M059J (cell line): ENCODE data around the gene ZNF385B. TPM values are rescaled to one million over a fixed set of nuclear protein-coding genes. Genes with fewer than 3 reads are reported as not detected.

Experiments
- DNase-seq: peaks from one replicate; pipeline ENCODE4 v3.0.0-alpha.2; 2012; ENCODE audit warnings: low read depth
- total RNA-seq: library from RNA; depleted of rRNA; stranded (reverse); fragments of >200 nt; shearing (Covaris generic); gene quantifications from 2 replicates; pipeline ENCODE4 v1.2.3, GENCODE V29; 2014

Gene ZNF385B
- total RNA-seq, 1 experiment from 2014 or later: 2.4 TPM

GRCh38 chr2:179856205-179856604, 5.2 kb downstream of the ZNF385B start:
- no peak for DNase-seq

- no peak for DNase-seq
Observed at GRCh38 chr2:179855673-179856072, 5.7 kb downstream of the ZNF385B start.

GRCh38 chr2:179854891-179855290, 6.5 kb downstream of the ZNF385B start:
- DNase-seq: no peak

DNA sequence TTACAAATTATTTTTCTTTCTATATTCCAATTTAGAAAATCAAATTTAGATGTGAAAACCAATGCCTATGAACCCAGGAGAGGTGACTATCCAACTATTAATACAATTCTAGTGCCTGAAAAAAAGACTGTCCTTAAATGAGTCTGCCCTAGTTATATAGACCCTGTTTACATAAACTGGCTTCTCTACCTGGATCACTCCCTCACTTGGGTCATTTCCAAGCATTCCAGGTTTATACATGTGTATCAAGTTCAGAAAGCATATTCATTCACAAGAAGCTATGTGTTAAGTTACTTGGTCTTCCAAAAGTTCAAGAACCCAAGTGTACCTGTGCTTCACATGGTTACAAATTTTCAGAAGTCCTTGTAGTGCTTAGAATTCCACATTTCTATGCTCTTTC, 8.3 kb downstream of the ZNF385B start:
- DNase-seq: no peak

DNA sequence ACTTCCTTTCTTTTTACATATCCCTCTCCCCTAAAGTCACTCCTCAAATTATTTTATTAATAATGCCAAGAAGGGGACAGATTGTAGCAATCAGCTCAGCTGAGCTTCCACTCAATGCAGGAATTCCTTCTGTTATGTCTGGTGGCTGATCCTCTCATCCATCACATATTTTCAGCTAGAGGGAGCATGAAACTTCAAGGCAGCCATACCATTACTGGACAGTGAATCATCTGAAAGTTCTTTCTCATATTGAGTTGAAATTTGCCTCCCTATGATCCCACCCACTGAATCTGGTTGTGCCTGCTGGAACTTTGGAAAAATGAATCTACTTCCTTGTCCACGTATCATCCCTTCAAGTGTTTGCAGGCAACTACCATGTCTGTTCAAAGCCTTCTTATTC, 11.2 kb downstream of the ZNF385B start:
- DNase-seq: peak; percentile 27

DNA sequence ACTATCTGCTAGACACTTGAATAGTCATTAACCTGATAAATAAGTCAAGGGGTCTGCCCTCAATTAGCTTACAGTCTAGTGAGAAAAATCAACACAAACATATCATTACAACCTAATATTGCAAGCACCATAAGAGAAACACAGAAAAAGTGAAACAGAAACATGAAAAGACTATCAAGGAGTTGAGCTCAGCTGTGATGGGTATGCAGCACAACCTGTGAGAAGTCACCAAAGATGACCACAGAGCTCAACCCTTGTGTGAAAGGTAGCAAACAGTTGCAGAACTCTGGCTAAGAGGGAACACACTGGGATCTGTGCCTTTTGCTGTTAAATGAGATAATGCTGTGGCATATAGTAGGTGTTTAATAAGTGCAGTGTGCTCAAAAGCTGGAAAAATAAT, 11.7 kb downstream of the ZNF385B start:
- DNase-seq: no peak

DNA sequence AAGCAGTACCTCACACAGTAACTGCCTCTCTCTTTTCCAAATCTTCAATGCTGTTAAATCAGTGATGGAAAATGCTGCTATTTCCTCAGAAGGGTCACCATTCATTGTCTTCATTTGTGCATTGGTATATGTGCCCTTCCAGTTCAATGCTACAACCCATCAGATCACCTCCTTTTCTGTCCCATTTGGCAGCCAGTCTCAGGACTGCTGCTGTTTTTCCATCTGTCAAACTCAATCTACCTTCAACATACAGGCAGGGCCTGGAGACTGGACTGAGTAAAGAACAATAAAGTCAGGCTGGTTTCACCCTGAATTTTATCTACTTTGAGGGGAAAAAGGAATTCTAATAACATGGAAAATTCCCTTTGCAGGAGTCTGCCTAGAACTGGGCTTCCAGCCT, 17.9 kb downstream of the ZNF385B start:
- no peak for DNase-seq

DNA sequence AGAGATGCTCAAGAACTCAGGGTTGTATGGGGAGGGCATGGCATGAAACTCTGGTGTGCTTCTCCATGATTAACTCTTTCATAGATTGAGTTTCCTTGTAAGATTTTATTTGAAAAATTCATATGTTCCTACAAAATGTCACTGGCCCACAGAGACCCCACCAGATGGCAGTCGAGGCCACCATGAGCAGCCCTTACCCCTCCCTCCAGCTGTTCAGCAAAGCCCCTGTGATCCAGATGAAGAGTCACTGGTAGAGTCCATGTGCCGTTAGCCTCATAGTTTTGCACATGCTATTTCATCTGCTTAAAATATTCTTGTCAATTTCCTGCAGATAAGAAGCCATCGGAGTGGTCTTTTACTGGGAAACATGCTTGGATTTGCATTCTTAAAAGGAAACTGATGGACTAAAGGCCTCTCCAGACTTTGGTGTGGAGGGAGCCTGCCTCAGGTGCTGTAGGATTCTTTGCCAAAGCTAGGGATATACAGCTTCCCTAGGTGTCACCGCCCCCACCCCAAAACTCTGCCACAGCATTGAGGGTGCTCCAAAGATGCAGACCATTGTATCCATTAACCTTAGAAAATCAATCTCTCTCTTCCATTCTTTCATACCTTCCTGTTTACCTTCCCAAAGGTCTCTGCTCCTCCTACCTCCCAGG, 18.8 kb downstream of the ZNF385B start:
- peak; percentile 13 for DNase-seq

DNA sequence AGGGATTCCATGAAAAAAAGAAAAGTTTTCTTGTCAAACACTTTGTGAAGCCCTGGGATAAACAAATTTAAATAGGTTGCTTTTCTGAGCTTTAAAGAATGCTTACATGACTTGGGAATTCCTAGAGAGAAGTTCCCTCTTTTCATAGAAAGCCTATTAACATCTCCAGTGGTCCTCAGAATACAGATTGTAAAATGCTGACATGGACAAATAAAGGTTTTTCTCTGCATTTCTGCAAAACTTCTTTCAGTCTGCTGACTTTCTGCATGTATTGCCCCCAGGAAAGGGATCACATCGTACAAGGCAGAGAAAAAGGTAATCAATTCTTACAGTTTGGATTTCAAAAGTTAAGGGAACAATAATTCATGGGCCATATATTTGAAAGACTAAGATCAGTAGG, 20.6 kb downstream of the ZNF385B start:
- DNase-seq: no peak

- peak; percentile 80 for DNase-seq
Observed at GRCh38 chr2:179837408-179837807, 24.0 kb downstream of the ZNF385B start.

DNA sequence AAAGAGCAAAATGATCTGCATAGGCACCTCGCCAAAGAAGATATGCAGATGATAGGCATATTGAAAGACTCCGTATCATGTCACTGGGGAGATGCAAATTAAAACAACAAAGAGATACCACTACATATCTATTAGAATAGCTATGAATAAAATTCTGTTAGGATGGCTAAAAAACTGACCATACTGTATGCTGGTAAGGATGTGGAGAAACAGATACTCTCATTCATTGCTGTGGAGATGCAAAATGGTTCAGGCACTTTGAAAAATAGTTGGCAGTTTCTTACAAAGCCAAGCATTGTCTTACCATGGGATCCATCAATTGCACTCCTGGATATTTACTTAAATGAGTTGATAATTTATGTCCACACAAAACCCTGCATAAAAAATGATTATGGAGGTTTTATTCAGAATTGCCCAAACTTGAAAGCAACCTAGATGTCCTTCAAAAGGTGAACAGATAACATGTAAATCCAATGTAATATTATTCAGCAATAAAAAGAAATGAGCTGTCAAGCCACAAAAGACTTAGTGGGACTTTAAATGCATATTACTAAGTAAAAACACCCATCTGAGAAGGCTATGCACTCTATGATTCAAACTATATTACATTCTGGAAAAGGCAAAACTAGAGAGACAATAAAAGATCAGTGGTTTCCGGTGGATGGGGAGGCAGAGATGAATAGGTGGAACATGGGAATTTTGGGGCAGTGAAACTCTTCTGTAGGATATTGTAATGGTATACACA, 31.2 kb downstream of the ZNF385B start:
- no peak for DNase-seq

DNA sequence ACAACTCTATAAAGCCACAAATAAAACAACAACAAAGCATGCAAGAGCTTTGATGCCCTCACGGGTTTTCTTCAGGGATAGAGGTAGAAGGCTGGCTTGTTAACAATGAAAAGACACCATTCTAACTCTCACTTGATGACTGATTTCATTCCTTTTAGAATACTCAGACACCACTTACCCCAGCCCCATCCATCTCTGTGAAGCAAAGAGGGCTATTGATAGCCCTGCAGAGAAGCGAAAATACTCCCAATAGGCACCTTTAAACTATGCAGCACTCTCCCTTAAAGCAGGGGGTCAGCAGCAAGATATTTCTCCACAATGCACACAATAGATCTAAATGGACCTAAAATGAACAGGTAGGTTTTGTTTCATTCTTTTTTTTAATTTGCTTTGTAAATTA, 35.1 kb downstream of the ZNF385B start:
- DNase-seq: no peak

GRCh38 chr2:179825494-179825893, 35.9 kb downstream of the ZNF385B start:
- peak; percentile 51 for DNase-seq

DNA sequence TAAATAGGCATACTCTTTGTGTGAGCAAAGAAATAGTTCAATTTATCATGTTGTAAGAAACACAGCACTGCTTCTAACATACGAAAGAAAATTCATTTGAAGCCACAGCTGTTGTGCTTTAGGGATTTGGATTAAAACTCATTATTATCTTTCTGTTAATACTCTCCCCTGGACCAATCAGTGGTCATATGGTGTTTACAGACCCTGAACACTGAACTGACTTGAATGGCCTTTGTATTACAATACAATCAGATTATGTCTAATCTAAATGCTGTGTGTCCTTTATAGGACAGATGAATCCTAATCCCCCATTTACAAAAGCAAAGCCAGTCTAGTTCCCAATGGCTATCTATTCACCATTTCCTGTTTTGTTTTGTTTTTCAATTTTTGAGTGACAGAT, 36.5 kb downstream of the ZNF385B start:
- DNase-seq: no peak

- DNase-seq: no peak
Observed at GRCh38 chr2:179822540-179822939, 38.9 kb downstream of the ZNF385B start.

- DNase-seq: peak; percentile 83
Observed at GRCh38 chr2:179818546-179818945, 42.9 kb downstream of the ZNF385B start.

GRCh38 chr2:179817181-179817841, 44.1 kb downstream of the ZNF385B start:
- peak; percentile 52 for DNase-seq

DNA sequence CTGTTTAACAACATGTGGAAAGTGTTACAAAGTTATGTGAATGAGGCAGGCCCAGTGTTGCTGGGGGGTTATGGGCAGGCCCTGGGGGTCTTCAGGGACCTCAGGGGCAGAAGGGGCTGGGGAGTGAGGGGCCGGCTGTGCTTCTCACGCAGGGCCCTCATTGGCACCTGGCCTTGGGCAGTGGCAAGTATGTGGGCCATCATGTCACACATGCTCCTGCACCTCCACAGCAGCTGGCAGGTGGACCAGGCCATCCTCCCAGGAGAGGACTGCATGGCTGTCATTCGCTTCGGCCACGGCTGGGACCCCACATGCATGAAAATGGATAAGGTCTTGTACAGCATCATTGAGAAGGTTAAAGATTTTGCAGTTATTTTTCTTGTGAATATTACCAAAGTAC, 47.4 kb downstream of the ZNF385B start:
- no peak for DNase-seq

GRCh38 chr2:179812501-179812900, 48.9 kb downstream of the ZNF385B start:
- peak; percentile 7 for DNase-seq

DNA sequence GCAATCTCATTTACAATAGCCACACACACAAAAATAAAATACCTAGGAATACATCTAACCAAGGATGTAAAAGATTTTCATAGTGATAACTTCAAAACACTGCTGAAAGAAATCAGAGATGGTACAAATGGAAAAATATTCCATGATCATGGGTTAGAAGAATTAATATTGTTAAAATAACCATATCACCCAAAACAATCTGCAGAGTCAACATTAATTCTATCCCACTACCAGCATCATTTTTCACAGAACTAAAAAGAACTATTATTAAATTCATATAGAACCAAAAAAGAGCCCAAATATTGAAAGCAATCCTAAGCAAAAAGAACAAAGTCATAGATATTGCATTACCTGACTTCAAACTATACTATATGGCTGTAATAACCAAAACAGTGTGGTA, 50.4 kb downstream of the ZNF385B start:
- no peak for DNase-seq

- no peak for DNase-seq
Observed at GRCh38 chr2:179809606-179810005, 51.8 kb downstream of the ZNF385B start.

DNA sequence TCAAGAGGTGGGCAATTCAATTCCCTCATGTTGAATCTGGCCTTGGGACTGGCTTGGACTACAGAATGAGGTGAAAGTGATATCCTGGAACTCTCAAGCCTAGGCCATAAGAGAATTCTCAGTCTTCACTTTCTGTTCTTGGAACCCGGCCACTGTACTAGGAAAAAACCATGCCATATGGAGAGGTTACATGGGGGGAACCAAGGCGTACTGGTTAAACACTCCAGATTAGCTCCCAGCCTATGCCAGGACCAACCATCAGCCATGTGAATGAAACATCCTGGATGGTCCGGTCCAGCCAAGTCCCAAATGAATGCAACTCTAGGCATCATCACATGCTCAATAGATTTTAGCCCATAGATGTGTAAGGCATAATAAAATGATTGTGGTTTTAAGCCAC, 56.4 kb downstream of the ZNF385B start:
- DNase-seq: no peak

DNA sequence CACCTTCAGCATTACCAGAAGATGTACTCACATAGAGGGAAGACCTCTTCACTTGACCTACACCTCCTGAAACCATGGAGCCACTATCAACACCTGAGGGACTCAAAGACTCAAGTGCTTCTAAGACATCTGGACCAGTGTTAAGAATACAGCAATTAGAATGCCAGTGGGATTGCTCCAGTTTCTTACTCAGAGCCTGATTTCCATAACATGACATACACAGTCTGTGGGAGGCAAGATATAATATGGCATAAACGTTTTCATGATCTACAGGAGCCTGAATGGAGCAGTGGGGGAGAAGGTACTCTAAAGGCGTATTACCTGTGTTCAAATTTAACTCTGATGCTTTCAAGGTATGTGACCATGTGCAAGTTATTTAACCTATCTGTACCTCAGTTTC, 57.2 kb downstream of the ZNF385B start:
- no peak for DNase-seq
